PC-9 (cell line): ENCODE results near the gene EPGN. TPM values are rescaled to one million over a fixed set of nuclear protein-coding genes. Genes with fewer than 3 reads are reported as not detected.
A peak's percentile ranks its signal among the peaks of the same experiment; 100 is the strongest.

ENCODE experiments used
- BruUV-seq: library from RNA; stranded (reverse); fragments of 400-500 nt; replicated peaks from 2 replicates; lab custom pipeline; 2021; lab: Mats Ljungman, UMichigan
- CTCF ChIA-PET: fragments of 300-600 bp; sonication (Branson Sonifier 250); formaldehyde crosslinking; loops from one replicate; lab custom pipeline; 2022; ENCODE audit warnings: antibody characterized with exemption; lab: Charles Lee
- POLR2A ChIA-PET: fragments of 300-600 bp; sonication (Branson Sonifier 250); formaldehyde crosslinking; loops from one replicate; lab custom pipeline; 2022; ENCODE audit warnings: antibody characterized with exemption; ENCODE audit not compliant: unreplicated experiment; lab: Charles Lee
- DNase-seq, 2 experiments: peaks; one replicate each; pipeline versions ENCODE4 v3.0.0 to v3.0.0-alpha.2; 2015 to 2022; ENCODE audit warnings: mixed read lengths in 1 of 2
- H2AFZ ChIP-seq: fragments of 200-600 bp; sonication (generic); 2 replicates; pipeline ENCODE4 v1.8.1; 2017; ENCODE audit warnings: antibody characterized with exemption
- H3F3A ChIP-seq: fragments of 200-600 bp; sonication (generic); 2 replicates; pipeline ENCODE4 v1.8.1; 2017; ENCODE audit warnings: antibody characterized with exemption, mild to moderate bottlenecking, low read depth; ENCODE audit not compliant: insufficient read depth
- H3K27ac ChIP-seq: fragments of 200-600 bp; sonication (generic); 2 replicates; pipeline ENCODE4 v1.6.1; 2016; ENCODE audit warnings: mixed run types
- H3K27me3 ChIP-seq: fragments of 200-600 bp; sonication (generic); 2 replicates; pipeline ENCODE4 v1.6.1; 2016; ENCODE audit warnings: low read depth, mixed run types; ENCODE audit not compliant: insufficient read depth
- H3K36me3 ChIP-seq: fragments of 200-600 bp; sonication (generic); 2 replicates; pipeline ENCODE4 v1.6.1; 2016; ENCODE audit warnings: low read depth, mixed run types
- H3K4me1 ChIP-seq: fragments of 200-600 bp; sonication (generic); replicated peaks from 2 replicates; pipeline ENCODE4 v1.6.1; 2016; ENCODE audit warnings: mixed run types; ENCODE audit not compliant: insufficient read depth
- H3K4me2 ChIP-seq: fragments of 200-600 bp; sonication (generic); 2 replicates; pipeline ENCODE4 v1.6.1; 2017; ENCODE audit warnings: mixed run types
- H3K4me3 ChIP-seq: fragments of 200-600 bp; sonication (generic); 2 replicates; pipeline ENCODE4 v1.6.1; 2016; ENCODE audit warnings: mixed run types
- H3K79me2 ChIP-seq: fragments of 200-600 bp; sonication (generic); 2 replicates; pipeline ENCODE4 v1.6.1; 2017; ENCODE audit warnings: low read depth, mixed run types
- H3K9me2 ChIP-seq: fragments of 200-600 bp; sonication (generic); 2 replicates; pipeline ENCODE4 v1.8.1; 2017; ENCODE audit warnings: mild to moderate bottlenecking; ENCODE audit not compliant: insufficient read depth
- H3K9me3 ChIP-seq: fragments of 200-600 bp; sonication (generic); 2 replicates; pipeline ENCODE4 v1.8.1; 2016; ENCODE audit warnings: low read depth; ENCODE audit not compliant: insufficient read depth
- H4K20me1 ChIP-seq: fragments of 200-600 bp; sonication (generic); 2 replicates; pipeline ENCODE4 v1.8.1; 2017; ENCODE audit not compliant: insufficient read depth
- CTCF ChIP-seq: fragments of 200-600 bp; sonication (generic); conservative IDR thresholded peaks from 2 replicates; pipeline ENCODE4 v1.6.1; 2017; ENCODE audit warnings: mixed run types, antibody characterized with exemption, mild to moderate bottlenecking, moderate library complexity
- EZH2 ChIP-seq: fragments of 200-600 bp; sonication (generic); IDR thresholded peaks from 2 replicates; pipeline ENCODE4 v1.8.0; 2017; ENCODE audit warnings: antibody characterized with exemption, low read depth
- intact Hi-C: fragments of 100-400 bp; cut with micrococcal nuclease; formaldehyde crosslinking; loops from one replicate; pipeline ENCODE4 v1.10.0; 2022; ENCODE audit not compliant: unreplicated experiment
- total RNA-seq: library from RNA; stranded (reverse); gene quantifications from 2 replicates; pipeline ENCODE4 v1.2.3, GENCODE V29; 2021

Gene EPGN
- total RNA-seq, 1 experiment from 2014 or later: 4.5 TPM

- H3K27me3 ChIP-seq: no peaks in the 10 kb centered on the region
- ChIA-PET POLR2A (interaction anchor here (0.5 kb wide), 1 partner anchor 353 kb away, joined by 3 read pairs; no protein-coding TSS in a partner anchor), CTCF (no interaction called here)
- intact Hi-C loops: no loop called here
- H3K27ac ChIP-seq: no peak overlapping the region
- no peak for TF ChIP-seq EZH2
- H2AFZ ChIP-seq: no peak overlapping the region
- H3K4me2 ChIP-seq: no peak overlapping the region
- no peak for DNase-seq
- no peak overlapping the region for H3K4me3 ChIP-seq
- no TSS peak for BruUV-seq
- H3K9me2 ChIP-seq: no peaks in the 10 kb centered on the region
- H3K79me2 ChIP-seq: no peaks in the 10 kb centered on the region
- H3K4me1 ChIP-seq: peaks cover 12% of the 10 kb centered on the region
- no peaks in the 10 kb centered on the region for H3K36me3 ChIP-seq
- H4K20me1 ChIP-seq: no peaks in the 10 kb centered on the region
- no peaks in the 10 kb centered on the region for H3F3A ChIP-seq
- H3K9me3 ChIP-seq: no peaks in the 10 kb centered on the region
Measured at GRCh38 chr4:74319470-74319869, 11.2 kb downstream of the EPGN start.

- Histone ChIP-seq H3K4me1 (peaks cover 12% of the 10 kb centered on the region), H3K9me2 (no peaks in the 10 kb centered on the region; the same call in 1 of the 2 replicates), H3K27ac (peak overlapping the region; percentile 30; the same call in 1 of the 2 replicates), H3K36me3 (no peaks in the 10 kb centered on the region), H3F3A (no peaks in the 10 kb centered on the region), H3K4me3 (no peak overlapping the region), H4K20me1 (no peaks in the 10 kb centered on the region), H2AFZ (no peak overlapping the region), H3K79me2 (no peaks in the 10 kb centered on the region), H3K4me2 (peak overlapping the region; percentile 67), H3K27me3 (no peaks in the 10 kb centered on the region), H3K9me3 (no peaks in the 10 kb centered on the region)
- BruUV-seq: no TSS peak
- intact Hi-C loops: loop anchor here (1.0 to 5.0 kb wide), 7 partner anchors 54 to 552 kb away; partner anchors contain the start of genes AREG and BTC
- DNase-seq: peak; percentile 80 to 91
- CTCF ChIA-PET: interaction anchor here (1.0 to 1.6 kb wide), 2 partner anchors 56 to 351 kb away, joined by 3 to 6 read pairs; no protein-coding TSS in a partner anchor
- POLR2A ChIA-PET: no interaction called here
- TF ChIP-seq EZH2: no peak
- peak; percentile 74 for TF ChIP-seq CTCF
Measured at GRCh38 chr4:74320559-74321118, 12.4 kb downstream of the EPGN start.

- no peaks in the 10 kb centered on the region for H3F3A ChIP-seq
- no peaks in the 10 kb centered on the region for H4K20me1 ChIP-seq
- no peaks in the 10 kb centered on the region for H3K27me3 ChIP-seq
- H3K9me2 ChIP-seq: no peaks in the 10 kb centered on the region; the same call in 1 of the 2 replicates
- no peaks in the 10 kb centered on the region for H3K9me3 ChIP-seq
- H3K27ac ChIP-seq: no peak overlapping the region
- peaks cover 12% of the 10 kb centered on the region for H3K4me1 ChIP-seq
- H3K4me2 ChIP-seq: no peak overlapping the region
- no peak overlapping the region for H3K4me3 ChIP-seq
- intact Hi-C loops: loop anchor here (5.0 kb wide), 2 partner anchors 125 to 550 kb away; partner anchors contain the start of gene AREG
- no TSS peak for BruUV-seq
- no peak for DNase-seq
- no peak for TF ChIP-seq CTCF
- TF ChIP-seq EZH2: no peak
- H3K36me3 ChIP-seq: no peaks in the 10 kb centered on the region
- POLR2A ChIA-PET: interaction anchor here (0.7 kb wide), 1 partner anchor 165 kb away, joined by 5 read pairs; no protein-coding TSS in a partner anchor
- no peaks in the 10 kb centered on the region for H3K79me2 ChIP-seq
- CTCF ChIA-PET: no interaction called here
- no peak overlapping the region for H2AFZ ChIP-seq
Measured at GRCh38 chr4:74322301-74322700, 14.0 kb downstream of the EPGN start.
